Activated naive CD4-positive, alpha-beta T cell treated with anti-CD3 and anti-CD28 coated beads, Interleukin-2, amount 50 U/mL, for 72 hours (primary cell): ENCODE results near the gene BOLA3. TPM values are rescaled to one million over a fixed set of nuclear protein-coding genes. Genes with fewer than 3 reads are reported as not detected.
"Not testable (repeated sequence)": the region's sequence is repeated elsewhere in the genome, so short reads cannot be mapped to it uniquely, and the experiment has no call there.

Experiments used
- ATAC-seq, 2 donors: fragments of 150-1000 bp; cut with Tn5 transposase; 2 replicates each; pipeline ENCODE4 v1.10.0; 2021; ENCODE audit warnings: mild to moderate bottlenecking in 2 of 2, moderate library complexity in 2 of 2
- DNase-seq, 2 donors: peaks; one replicate each; pipeline ENCODE4 v3.0.0; 2021 to 2022; ENCODE audit warnings: low spot score in 2 of 2
- H3K27ac Mint-ChIP-seq, 2 donors: one replicate each; pipeline ENCODE4 v1.8.0; 2022; ENCODE audit warnings: mild to moderate bottlenecking in 2 of 2, mixed read lengths in 2 of 2
- H3K36me3 Mint-ChIP-seq, 2 donors: one replicate each; pipeline ENCODE4 v1.8.0; 2022; ENCODE audit warnings: mixed read lengths in 2 of 2
- H3K9me3 Mint-ChIP-seq, 2 donors: one replicate each; pipeline ENCODE4 v1.8.0; 2022; ENCODE audit warnings: mixed read lengths in 2 of 2
- total RNA-seq, 2 donors: library from RNA; stranded (reverse); gene quantifications; one replicate each; pipeline ENCODE4 v1.2.3, GENCODE V29; 2022

The BOLA3 gene
- total RNA-seq, 2 donors from 2014 or later, result 15.8 to 96.7 TPM

- no peaks in the 10 kb centered on the region for H3K9me3 Mint-ChIP-seq
- no peak for ATAC-seq
- peaks cover 9 to 33% of the 10 kb centered on the region in 2 donors for H3K36me3 Mint-ChIP-seq
- no peak for DNase-seq
- no peak overlapping the region for H3K27ac Mint-ChIP-seq
Observed at GRCh38 chr2:74164761-74165160, 17.0 kb upstream of the BOLA3 start.

- DNase-seq, result no peak
- Mint-ChIP-seq H3K9me3 (no peaks in the 10 kb centered on the region), H3K36me3 (peaks cover 8 to 40% of the 10 kb centered on the region in 2 donors), H3K27ac (no peak overlapping the region)
- ATAC-seq, result no peak
Observed at GRCh38 chr2:74162951-74163350, 15.2 kb upstream of the BOLA3 start.

GRCh38 chr2:74155830-74156229 is 8.1 kb upstream of the BOLA3 start:
- Mint-ChIP-seq H3K9me3 (no peaks in the 10 kb centered on the region), H3K27ac (no peak overlapping the region), H3K36me3 (peaks cover 0 to 16% of the 10 kb centered on the region in 2 donors)
- no peak for DNase-seq
- ATAC-seq, result no peak

- Mint-ChIP-seq H3K27ac (peak overlapping the region; percentile 7 to 70), H3K9me3 (no peaks in the 10 kb centered on the region), H3K36me3 (peaks cover 0 to 5% of the 10 kb centered on the region in 2 donors)
- no peak for DNase-seq
- ATAC-seq, result no peak
Observed at GRCh38 chr2:74152954-74153353, 5.2 kb upstream of the BOLA3 start.

GRCh38 chr2:74149570-74150319 is 2.0 kb upstream of the BOLA3 start:
- H3K36me3 Mint-ChIP-seq, result no peaks in the 10 kb centered on the region
- DNase-seq (no peak), ATAC-seq (no peak)
- no peaks in the 10 kb centered on the region for H3K9me3 Mint-ChIP-seq
- peak overlapping the region in 1 of 2 donors; percentile 39 for H3K27ac Mint-ChIP-seq

GRCh38 chr2:74149247-74149525 is 1.5 kb upstream of the BOLA3 start:
- Mint-ChIP-seq H3K36me3 (no peaks in the 10 kb centered on the region), H3K9me3 (no peaks in the 10 kb centered on the region), H3K27ac (peak overlapping the region in 1 of 2 donors; percentile 27)
- ATAC-seq (no peak), DNase-seq (no peak)

GRCh38 chr2:74148457-74149246 is 940 bp upstream of the BOLA3 start:
- ATAC-seq, result no peak
- Mint-ChIP-seq H3K36me3 (no peaks in the 10 kb centered on the region), H3K27ac (peak overlapping the region in 1 of 2 donors; percentile 27), H3K9me3 (no peaks in the 10 kb centered on the region)
- no peak for DNase-seq

- H3K36me3 Mint-ChIP-seq, result no peaks in the 10 kb centered on the region
Observed at GRCh38 chr2:74146929-74147726, 584 bp downstream of the BOLA3 start.

GRCh38 chr2:74142340-74142739 is 5.4 kb downstream of the BOLA3 start:
- Mint-ChIP-seq H3K36me3 (no peaks in the 10 kb centered on the region), H3K27ac (no peak overlapping the region), H3K9me3 (no peaks in the 10 kb centered on the region)
- DNase-seq (no peak), ATAC-seq (no peak)

More at GRCh38 chr2:74146929-74147726, 584 bp downstream of the BOLA3 start:
- peak in 1 of 2 donors; percentile 76 for DNase-seq
- no peak overlapping the region for H3K27ac Mint-ChIP-seq
- ATAC-seq, result peak; percentile 66 to 90
- H3K9me3 Mint-ChIP-seq, result no peaks in the 10 kb centered on the region

- Mint-ChIP-seq H3K27ac (peak overlapping the region in 1 of 2 donors; percentile 90), H3K36me3 (peaks cover 12 to 14% of the 10 kb centered on the region in 2 donors), H3K9me3 (no peaks in the 10 kb centered on the region)
- DNase-seq (no peak), ATAC-seq (no peak)
Observed at GRCh38 chr2:74138600-74139323, 8.9 kb downstream of the BOLA3 start.

GRCh38 chr2:74137651-74138599 is 9.8 kb downstream of the BOLA3 start:
- Mint-ChIP-seq H3K27ac (peak overlapping the region in 1 of 2 donors; percentile 90), H3K9me3 (no peaks in the 10 kb centered on the region), H3K36me3 (peaks cover 19% of the 10 kb centered on the region in 2 donors)
- DNase-seq, result no peak
- no peak for ATAC-seq

GRCh38 chr2:74131901-74132300 is 15.8 kb downstream of the BOLA3 start:
- Mint-ChIP-seq H3K27ac (no peak overlapping the region), H3K36me3 (peaks cover 19 to 20% of the 10 kb centered on the region in 2 donors), H3K9me3 (no peaks in the 10 kb centered on the region)
- DNase-seq, result no peak
- ATAC-seq, result no peak

GRCh38 chr2:74130211-74130995 is 17.3 kb downstream of the BOLA3 start:
- Mint-ChIP-seq H3K27ac (no peak overlapping the region), H3K9me3 (no peaks in the 10 kb centered on the region), H3K36me3 (peaks cover 19 to 20% of the 10 kb centered on the region in 2 donors)
- no peak for ATAC-seq
- DNase-seq, result no peak

GRCh38 chr2:74128206-74128605 is 19.5 kb downstream of the BOLA3 start:
- no peak for DNase-seq
- H3K9me3 Mint-ChIP-seq, result no peaks in the 10 kb centered on the region
- no peak overlapping the region for H3K27ac Mint-ChIP-seq
- H3K36me3 Mint-ChIP-seq, result peaks cover 2 to 5% of the 10 kb centered on the region in 2 donors
- no peak for ATAC-seq

- not testable (repeated sequence) for ATAC-seq, DNase-seq, H3K27ac Mint-ChIP-seq
- peaks cover 15 to 25% of the 10 kb centered on the region in 2 donors for H3K36me3 Mint-ChIP-seq
- peaks cover 7 to 16% of the 10 kb centered on the region in 2 donors for H3K9me3 Mint-ChIP-seq
Observed at GRCh38 chr2:74123955-74124354, 23.8 kb downstream of the BOLA3 start.
